Bronchus fibroblast of lung (primary cell): Measurements from ENCODE around the gene THOC1. TPM values are rescaled to one million over a fixed set of nuclear protein-coding genes. Genes with fewer than 3 reads are reported as not detected.

Experiments used
- total RNA-seq: library from RNA; depleted of rRNA; stranded (reverse); fragments of >200 nt; gene quantifications from 2 replicates; pipeline ENCODE4 v1.2.3, GENCODE V29; 2015

Gene THOC1, protein sequence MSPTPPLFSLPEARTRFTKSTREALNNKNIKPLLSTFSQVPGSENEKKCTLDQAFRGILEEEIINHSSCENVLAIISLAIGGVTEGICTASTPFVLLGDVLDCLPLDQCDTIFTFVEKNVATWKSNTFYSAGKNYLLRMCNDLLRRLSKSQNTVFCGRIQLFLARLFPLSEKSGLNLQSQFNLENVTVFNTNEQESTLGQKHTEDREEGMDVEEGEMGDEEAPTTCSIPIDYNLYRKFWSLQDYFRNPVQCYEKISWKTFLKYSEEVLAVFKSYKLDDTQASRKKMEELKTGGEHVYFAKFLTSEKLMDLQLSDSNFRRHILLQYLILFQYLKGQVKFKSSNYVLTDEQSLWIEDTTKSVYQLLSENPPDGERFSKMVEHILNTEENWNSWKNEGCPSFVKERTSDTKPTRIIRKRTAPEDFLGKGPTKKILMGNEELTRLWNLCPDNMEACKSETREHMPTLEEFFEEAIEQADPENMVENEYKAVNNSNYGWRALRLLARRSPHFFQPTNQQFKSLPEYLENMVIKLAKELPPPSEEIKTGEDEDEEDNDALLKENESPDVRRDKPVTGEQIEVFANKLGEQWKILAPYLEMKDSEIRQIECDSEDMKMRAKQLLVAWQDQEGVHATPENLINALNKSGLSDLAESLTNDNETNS
- 15.6 and 20.2 TPM in 2 replicates for total RNA-seq

DNA sequence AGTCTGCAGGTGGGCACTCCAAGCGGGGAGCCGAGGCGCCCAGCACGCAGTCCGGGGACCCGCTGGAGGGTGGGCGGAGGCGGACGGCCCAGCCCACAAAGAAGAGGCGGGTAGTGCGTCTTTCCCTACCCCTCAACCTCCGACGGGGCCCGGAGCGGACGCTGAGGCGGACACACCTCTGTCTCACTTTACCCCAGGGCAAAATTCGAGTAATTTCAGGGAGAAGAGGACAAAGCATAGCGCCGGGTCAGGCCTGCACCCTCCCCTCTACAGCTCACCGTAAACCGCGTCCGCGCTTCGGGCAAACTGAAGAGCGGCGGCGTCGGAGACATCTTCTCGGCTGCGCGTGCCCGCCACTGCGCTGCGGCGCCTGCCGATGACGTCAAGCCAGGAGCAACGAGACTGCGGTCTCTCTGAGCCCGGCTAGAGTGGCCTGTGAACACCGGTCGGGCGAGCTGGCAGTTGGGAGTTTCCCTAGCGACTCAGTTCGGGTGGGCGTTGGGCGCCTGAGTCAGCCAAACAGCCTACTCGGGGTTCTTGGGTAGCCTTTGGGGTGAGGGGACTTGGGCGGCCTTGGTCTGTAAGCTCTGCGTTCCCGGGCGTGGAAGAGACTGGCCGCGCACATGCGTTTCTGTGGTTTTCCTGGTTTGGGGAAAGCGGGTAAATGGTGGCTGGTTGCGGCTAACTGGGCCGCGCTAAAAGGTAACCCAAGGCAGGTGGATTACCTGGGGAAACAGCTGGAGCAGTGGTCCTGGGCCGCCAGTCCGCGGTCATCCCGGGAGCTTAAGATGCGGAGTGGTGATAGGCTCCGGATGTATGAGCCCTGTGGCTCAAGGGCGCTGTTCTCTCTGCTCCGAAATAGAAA is at the start of gene THOC1:
TSS of gene THOC1 (minus strand) at position 360 of the 865 bp plus-strand sequence. CDS start at position 332, 28 bp downstream.

Other genes with a start within 250 kb of the THOC1 start
- not detected in 2 replicates for gene TUBB8B, start 218.4 kb downstream of the THOC1 start, total RNA-seq
- 11.4 and 14.5 TPM in 2 replicates for gene USP14, start 109.5 kb downstream of the THOC1 start, total RNA-seq
- 14.8 and 15.2 TPM in 2 replicates for gene COLEC12, start 232.7 kb upstream of the THOC1 start, total RNA-seq